GM21447 (cell line): ENCODE results near the gene CD99L2.

Source experiments
- ATAC-seq: cut with Tn5 transposase; IDR thresholded peaks from one replicate; pipeline ENCODE4 v1.9.1; 2021; ENCODE audit not compliant: unreplicated experiment

Gene CD99L2

GRCh38 chrX:150806827-150807226 lies 91.6 kb downstream of the CD99L2 start:
- no peak for ATAC-seq

GRCh38 chrX:150805736-150806135 lies 92.7 kb downstream of the CD99L2 start:
- ATAC-seq: no peak

DNA sequence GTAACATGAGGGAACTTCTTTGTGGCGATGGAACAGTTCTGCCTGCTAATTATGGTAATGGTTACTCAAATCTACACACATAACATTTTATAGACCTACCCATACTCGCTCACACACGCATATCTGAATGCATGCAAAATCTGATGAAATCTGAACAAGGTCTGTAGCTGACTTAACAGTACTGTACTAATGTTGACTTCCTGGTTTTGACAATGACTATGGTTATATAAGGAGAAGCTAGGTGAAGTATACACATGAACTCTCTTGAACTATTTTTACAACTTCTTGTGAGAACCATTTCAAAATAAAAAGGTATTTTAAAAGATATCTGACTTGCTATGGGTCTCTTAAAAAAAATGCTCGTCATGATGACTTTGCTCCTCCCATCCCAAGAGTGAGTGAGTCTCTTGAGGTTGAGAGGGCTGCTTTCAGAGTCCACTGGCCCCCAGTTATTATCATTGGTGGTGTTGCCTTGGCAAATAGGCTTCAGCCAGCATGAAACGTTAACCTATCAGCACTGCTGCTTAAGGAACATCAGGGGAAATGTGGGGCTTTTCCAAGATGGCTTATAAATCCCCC lies 105.4 kb downstream of the CD99L2 start:
- ATAC-seq: no peak

DNA sequence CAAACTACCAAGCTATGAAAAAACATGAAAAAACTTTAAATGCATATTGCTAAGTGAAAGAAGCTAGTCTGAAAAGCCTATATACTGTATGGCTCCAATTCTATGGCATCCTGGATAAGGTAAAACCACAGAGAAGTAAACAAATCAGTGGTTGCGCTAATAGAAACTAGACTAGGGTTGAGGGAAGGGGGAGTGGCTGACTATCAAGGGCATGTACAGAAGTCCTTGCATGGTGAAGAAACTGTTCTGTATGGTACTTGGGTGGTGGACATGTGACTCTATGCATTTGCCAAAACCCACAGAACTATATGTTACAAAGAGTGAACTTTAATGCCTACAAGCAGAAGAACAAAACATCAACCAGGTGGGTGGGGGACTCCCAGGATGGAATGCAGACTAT lies 108.4 kb downstream of the CD99L2 start:
- no peak for ATAC-seq

- ATAC-seq: no peak
Measured at GRCh38 chrX:150781677-150782076, 116.8 kb downstream of the CD99L2 start.

GRCh38 chrX:150779385-150779784 lies 119.1 kb downstream of the CD99L2 start:
- ATAC-seq: no peak

DNA sequence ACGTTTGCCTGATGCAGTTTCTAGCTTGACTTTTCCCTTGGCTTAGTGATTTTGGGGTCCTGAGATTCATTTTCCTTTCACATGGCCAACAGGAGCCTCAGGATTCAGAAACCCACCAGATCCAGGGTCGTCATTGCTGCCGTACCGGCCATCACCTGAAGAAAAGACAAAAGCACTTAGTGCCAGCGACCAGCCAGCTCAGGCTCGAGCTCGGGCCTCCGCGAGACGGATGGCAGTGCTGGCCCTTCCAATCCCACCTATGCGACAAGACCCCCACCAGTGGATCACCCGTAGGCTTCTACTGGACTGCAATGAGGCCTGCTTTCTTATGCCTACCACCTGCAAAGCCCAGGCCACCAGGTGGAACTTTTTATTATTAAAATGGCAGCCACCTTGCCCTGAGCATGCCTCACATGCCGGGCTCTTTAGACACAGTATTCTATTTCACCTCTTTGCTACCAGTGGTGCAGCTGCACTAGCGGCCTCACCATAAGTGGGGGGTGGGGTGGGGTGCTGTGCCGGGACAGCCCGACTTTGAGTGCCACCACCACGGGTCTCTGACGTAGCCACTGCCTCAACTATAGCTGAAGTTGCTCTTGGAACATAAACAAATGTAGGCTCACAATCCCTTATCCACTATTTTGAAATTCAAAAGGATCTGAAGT lies 121.0 kb downstream of the CD99L2 start:
- ATAC-seq: no peak

GRCh38 chrX:150775569-150776350 lies 122.7 kb downstream of the CD99L2 start:
- no peak for ATAC-seq

- no peak for ATAC-seq
Measured at GRCh38 chrX:150774798-150775568, 123.5 kb downstream of the CD99L2 start.

- ATAC-seq: no peak
Measured at GRCh38 chrX:150773634-150774033, 124.8 kb downstream of the CD99L2 start.

- no peak for ATAC-seq
Measured at GRCh38 chrX:150773117-150773516, 125.4 kb downstream of the CD99L2 start.

- ATAC-seq: peak; percentile 92
Measured at GRCh38 chrX:150772150-150772970, 126.1 kb downstream of the CD99L2 start.

GRCh38 chrX:150771116-150771515 lies 127.4 kb downstream of the CD99L2 start:
- no peak for ATAC-seq

DNA sequence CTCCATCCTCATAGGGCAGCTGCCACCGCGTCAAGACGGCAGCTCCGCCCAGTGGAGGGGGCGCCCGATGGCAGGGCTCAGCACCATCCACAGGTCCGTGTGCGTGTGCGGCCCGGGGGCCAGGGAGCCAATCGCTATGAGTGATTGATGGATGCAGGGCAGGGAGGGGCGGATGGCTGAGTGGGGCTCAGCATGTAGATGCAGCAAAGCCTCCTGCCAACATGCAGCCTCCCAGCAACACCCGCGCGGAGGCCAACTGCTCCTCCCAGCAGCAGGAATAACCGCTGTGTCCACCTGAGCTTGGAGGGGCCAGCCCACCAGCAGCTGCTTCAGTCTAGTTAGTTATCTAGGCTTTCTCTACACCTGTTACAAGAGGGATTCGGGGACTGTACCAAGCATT lies 127.8 kb downstream of the CD99L2 start:
- no peak for ATAC-seq

DNA sequence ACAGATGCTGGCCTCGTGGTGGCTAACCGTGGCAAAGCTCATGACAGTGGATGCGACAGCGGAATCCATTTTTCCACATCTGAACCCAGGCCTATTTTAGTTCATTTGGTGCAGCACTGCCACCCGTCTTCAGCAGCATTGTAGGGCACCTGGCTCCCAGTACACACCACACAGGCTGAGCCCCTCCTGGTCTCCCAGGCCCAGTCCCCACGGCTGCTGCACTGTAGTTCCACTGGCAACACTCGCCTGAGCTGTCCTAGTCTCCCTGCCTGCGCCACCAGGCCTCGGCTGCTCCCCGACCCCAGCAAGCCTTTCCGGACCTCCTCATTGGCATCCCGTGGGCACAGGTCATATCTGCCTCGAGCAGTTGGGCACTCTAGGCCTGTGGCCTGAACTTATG lies 129.1 kb downstream of the CD99L2 start:
- no peak for ATAC-seq

- ATAC-seq: no peak
Measured at GRCh38 chrX:150768580-150769190, 129.8 kb downstream of the CD99L2 start.

DNA sequence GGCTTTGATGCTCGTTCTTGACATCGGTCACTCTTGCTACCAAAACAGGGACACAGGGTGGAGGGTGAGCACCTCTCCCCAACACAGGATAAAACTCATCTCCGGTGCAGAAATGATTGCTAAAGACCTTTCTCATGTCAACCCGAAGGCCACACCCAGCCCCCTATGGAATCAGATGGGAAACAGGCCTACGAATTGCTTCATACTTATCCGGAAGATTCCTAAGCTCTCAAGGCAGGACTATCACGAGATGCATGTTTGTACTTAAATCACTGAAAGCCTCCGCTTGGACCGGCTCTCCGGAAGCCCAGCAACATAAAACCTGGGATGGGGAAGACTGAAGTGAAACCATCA lies 130.4 kb downstream of the CD99L2 start:
- ATAC-seq: no peak

GRCh38 chrX:150767475-150768131 lies 130.9 kb downstream of the CD99L2 start:
- no peak for ATAC-seq

- no peak for ATAC-seq
Measured at GRCh38 chrX:150767045-150767395, 131.4 kb downstream of the CD99L2 start.
